ACC112 (cell line): Measurements from ENCODE around the gene ACOX3.

Experiments
- H2AFZ ChIP-seq: fragments of 200-600 bp; sonication (generic); one replicate; pipeline ENCODE4 v1.6.0; 2017; ENCODE audit warnings: antibody characterized with exemption, low read length; ENCODE audit not compliant: unreplicated experiment
- H3K27ac ChIP-seq: fragments of 200-600 bp; sonication (generic); 2 replicates; pipeline ENCODE4 v1.5.1; 2014; ENCODE audit warnings: low read depth, mild to moderate bottlenecking, antibody characterized with exemption, low read length, moderate library complexity
- H3K27me3 ChIP-seq: fragments of 200-600 bp; sonication (generic); 2 replicates; pipeline ENCODE4 v1.6.1; 2014; ENCODE audit warnings: mild to moderate bottlenecking, antibody characterized with exemption, low read length, moderate library complexity, mixed read lengths; ENCODE audit not compliant: insufficient read depth
- H3K36me3 ChIP-seq: fragments of 200-600 bp; sonication (generic); 2 replicates; pipeline ENCODE4 v1.6.1; 2016; ENCODE audit warnings: mild to moderate bottlenecking, antibody characterized with exemption, low read length, moderate library complexity, mixed read lengths; ENCODE audit not compliant: insufficient read depth
- H3K4me1 ChIP-seq: fragments of 200-600 bp; sonication (generic); one replicate; pipeline ENCODE4 v1.6.1; 2016; ENCODE audit warnings: low read length, mixed read lengths; ENCODE audit not compliant: insufficient read depth, unreplicated experiment, control insufficient read depth
- H3K4me3 ChIP-seq: fragments of 200-600 bp; sonication (generic); 2 replicates; pipeline ENCODE4 v1.5.1; 2014; ENCODE audit warnings: mild to moderate bottlenecking, low read depth, low read length
- H3K79me2 ChIP-seq: fragments of 200-600 bp; sonication (generic); one replicate; pipeline ENCODE4 v1.6.0; 2016; ENCODE audit warnings: low read length; ENCODE audit not compliant: control insufficient read depth, unreplicated experiment, insufficient read depth

ACOX3 gene

DNA sequence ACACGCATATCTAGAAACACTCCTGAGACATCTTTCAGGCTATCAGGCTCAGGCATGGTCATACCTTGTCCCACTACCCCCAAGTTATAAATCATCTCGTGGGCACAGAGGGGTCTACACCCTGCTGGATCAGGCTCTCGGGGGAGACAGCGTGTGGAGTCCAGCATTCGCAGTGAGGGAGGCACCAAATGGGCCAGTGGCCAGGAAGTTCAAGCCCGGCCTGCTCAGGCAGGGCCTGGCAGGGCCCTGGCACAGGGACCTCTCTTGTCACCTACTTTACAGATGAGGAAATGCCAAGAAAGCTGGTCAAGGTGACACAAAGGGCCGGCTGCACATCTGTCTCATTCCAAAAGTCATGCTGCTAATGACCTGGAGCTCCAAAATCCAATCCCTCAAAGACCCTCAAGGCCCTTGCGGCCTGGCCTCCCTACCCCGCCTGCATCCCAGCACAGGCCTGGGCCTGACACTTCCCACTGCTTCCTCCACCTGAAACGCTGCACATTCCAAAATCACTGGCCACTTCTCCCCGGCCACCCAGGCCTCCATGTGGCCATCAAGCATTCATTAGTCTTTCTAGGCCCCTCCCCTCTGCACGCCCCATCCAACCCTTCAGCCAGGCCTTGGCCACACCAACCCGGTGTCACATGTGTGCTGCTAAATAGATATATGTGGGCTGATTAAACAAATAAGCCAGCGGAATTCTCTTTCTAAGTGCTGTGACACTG lies 35.6 kb downstream of the ACOX3 start:
- Histone ChIP-seq H3K4me1 (no peaks in the 10 kb centered on the region), H3K27me3 (no peaks in the 10 kb centered on the region), H3K4me3 (no peak overlapping the region), H3K36me3 (no peaks in the 10 kb centered on the region), H3K79me2 (no peaks in the 10 kb centered on the region), H2AFZ (no peak overlapping the region), H3K27ac (no peak overlapping the region)

GRCh38 chr4:8403976-8404375 lies 36.5 kb downstream of the ACOX3 start:
- no peak overlapping the region for H3K27ac ChIP-seq
- no peaks in the 10 kb centered on the region for H3K36me3 ChIP-seq
- H3K79me2 ChIP-seq, result no peaks in the 10 kb centered on the region
- H3K4me1 ChIP-seq, result no peaks in the 10 kb centered on the region
- H2AFZ ChIP-seq, result no peak overlapping the region
- H3K27me3 ChIP-seq, result no peaks in the 10 kb centered on the region
- no peak overlapping the region for H3K4me3 ChIP-seq

DNA sequence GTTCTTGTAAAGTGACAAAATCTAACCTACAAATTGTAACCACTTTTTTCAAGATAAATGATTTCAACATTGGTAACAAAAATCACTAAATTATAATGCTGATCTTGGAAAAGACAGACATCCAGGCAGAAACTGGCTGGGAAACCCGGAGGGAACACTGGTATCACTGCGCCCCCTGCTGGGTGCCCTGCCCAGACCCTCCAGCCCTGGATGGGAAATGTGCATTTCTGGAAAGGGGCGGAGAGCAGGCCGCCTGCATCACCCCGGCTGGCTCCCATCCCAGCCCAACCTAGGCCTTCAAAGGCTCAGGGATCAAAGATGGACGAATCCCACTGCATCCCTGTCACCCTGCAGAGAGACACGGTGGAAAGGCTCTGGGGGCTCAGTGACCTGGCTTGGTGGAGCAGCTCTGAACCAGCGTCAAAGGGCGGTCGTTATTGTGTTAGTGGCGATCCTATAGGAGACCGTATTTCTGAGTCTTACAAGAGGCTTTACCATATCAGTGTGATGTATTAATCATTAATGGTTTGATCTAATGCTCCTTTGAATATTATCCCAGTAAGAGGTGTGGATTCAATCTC lies 37.3 kb downstream of the ACOX3 start:
- no peaks in the 10 kb centered on the region for H3K4me1 ChIP-seq
- H3K79me2 ChIP-seq, result no peaks in the 10 kb centered on the region
- no peak overlapping the region for H2AFZ ChIP-seq
- H3K27me3 ChIP-seq, result no peaks in the 10 kb centered on the region
- H3K4me3 ChIP-seq, result no peak overlapping the region
- H3K36me3 ChIP-seq, result no peaks in the 10 kb centered on the region
- H3K27ac ChIP-seq, result no peak overlapping the region

DNA sequence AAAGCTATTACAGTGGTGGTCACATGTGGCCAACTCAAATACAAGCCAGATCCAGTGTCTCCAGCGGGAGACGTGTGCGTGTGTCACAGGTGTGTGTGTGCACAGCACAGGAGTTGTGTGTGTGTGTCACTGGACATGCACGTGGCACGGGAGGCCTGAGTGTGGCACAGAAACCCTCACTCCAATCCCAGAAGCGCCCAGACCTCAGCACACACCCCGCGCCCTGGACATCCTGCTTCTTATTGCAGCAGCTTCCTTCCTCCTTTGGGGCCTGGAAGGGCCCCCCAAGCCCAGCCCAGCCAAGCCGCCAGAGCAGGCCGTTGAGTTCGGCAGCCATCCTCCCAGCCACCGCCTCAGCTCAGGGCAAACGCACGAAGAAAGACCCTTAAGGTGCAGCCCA lies 37.9 kb downstream of the ACOX3 start:
- Histone ChIP-seq H3K27me3 (no peaks in the 10 kb centered on the region), H3K4me3 (no peak overlapping the region), H3K27ac (no peak overlapping the region), H2AFZ (no peak overlapping the region), H3K79me2 (no peaks in the 10 kb centered on the region), H3K36me3 (no peaks in the 10 kb centered on the region), H3K4me1 (no peaks in the 10 kb centered on the region)

GRCh38 chr4:8402181-8402597 lies 38.3 kb downstream of the ACOX3 start:
- Histone ChIP-seq H3K79me2 (no peaks in the 10 kb centered on the region), H3K4me3 (no peak overlapping the region), H3K27ac (no peak overlapping the region), H3K36me3 (no peaks in the 10 kb centered on the region), H2AFZ (no peak overlapping the region), H3K27me3 (no peaks in the 10 kb centered on the region), H3K4me1 (no peaks in the 10 kb centered on the region)

DNA sequence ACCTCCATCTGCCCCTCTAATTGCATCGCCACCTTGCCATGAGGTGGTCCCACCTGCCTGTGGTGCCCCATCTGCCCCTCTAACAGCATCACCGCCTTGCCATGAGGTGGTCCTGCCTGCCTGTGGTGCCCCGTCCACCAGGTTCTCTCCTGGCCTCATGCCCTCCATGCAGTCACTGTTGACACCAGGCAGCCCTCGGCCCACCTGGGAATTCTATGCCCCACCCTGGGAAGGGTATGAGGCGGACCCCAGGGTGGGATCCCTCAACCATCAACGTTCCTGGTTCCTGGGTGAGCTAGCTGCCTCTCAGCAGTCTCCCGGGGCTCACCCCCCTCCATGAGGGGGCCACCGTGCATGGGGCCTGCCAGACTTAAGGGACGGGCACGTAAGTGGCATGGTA lies 38.9 kb downstream of the ACOX3 start:
- H3K36me3 ChIP-seq, result no peaks in the 10 kb centered on the region
- H3K4me1 ChIP-seq, result no peaks in the 10 kb centered on the region
- H3K27me3 ChIP-seq, result no peaks in the 10 kb centered on the region
- no peak overlapping the region for H3K4me3 ChIP-seq
- no peaks in the 10 kb centered on the region for H3K79me2 ChIP-seq
- no peak overlapping the region for H3K27ac ChIP-seq
- H2AFZ ChIP-seq, result no peak overlapping the region

DNA sequence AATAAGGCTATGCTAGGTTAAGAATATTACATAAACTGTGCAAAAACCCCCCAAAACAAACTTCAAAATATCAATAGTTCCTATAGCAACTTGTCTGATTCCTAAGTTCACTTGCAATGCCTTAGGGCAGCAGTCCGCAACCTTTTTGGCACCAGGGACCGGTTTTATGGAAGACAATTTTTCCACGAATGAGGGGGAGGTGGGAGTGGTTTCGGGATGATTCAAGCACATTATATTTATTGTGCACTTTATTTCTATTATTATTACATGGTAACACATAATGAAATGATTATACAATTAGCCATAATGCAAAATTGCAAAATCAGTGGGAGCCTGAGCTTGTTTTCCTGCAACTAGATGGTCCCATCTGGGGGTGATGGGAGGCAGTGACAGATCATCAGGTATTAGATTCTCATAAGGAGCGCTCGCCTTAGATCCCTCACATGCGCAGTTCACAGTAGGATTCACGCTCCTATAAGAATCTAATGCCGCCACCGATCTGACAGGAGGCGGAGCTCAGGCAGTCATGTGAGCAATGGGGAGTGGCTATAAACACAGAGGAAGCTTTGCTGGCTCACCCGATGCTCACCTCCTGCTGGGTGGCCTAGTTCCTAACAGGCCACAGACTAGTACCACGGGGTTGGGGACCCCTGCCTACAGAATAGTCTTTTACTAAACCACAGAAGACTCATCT lies 39.7 kb downstream of the ACOX3 start:
- Histone ChIP-seq H3K79me2 (no peaks in the 10 kb centered on the region), H3K36me3 (no peaks in the 10 kb centered on the region), H3K27me3 (no peaks in the 10 kb centered on the region), H3K27ac (no peak overlapping the region), H3K4me1 (no peaks in the 10 kb centered on the region), H2AFZ (no peak overlapping the region), H3K4me3 (no peak overlapping the region)

DNA sequence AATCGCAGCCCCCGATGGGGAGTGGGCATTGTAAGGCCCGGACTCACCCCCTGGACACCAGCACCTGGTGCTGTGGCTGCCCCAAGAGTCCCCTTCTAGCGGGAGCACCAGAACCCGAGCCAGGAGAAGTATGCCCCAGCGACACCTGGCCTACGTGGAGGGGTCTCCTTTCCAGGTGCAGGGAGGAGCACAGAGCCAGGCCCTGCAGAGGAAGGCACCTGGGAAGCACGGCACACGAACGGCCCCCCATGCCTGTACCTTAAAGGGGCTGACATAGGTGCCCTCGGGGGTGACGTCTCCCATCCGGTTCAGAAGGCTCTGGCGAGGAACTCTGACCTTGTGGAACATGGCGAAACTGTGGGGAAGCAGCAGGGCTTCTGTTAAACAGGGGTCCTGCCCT lies 41.2 kb downstream of the ACOX3 start:
- H3K4me1 ChIP-seq, result peaks cover 6% of the 10 kb centered on the region
- H3K4me3 ChIP-seq, result no peak overlapping the region
- H3K36me3 ChIP-seq, result no peaks in the 10 kb centered on the region
- H3K27ac ChIP-seq, result no peak overlapping the region
- H3K79me2 ChIP-seq, result no peaks in the 10 kb centered on the region
- H3K27me3 ChIP-seq, result no peaks in the 10 kb centered on the region
- H2AFZ ChIP-seq, result no peak overlapping the region

- Histone ChIP-seq H3K27ac (no peak overlapping the region), H3K27me3 (no peaks in the 10 kb centered on the region), H3K4me1 (peaks cover 14% of the 10 kb centered on the region), H3K4me3 (no peak overlapping the region), H3K36me3 (no peaks in the 10 kb centered on the region), H2AFZ (no peak overlapping the region), H3K79me2 (no peaks in the 10 kb centered on the region)
Measured at GRCh38 chr4:8398347-8398746, 42.2 kb downstream of the ACOX3 start.

GRCh38 chr4:8396762-8397406 lies 43.6 kb downstream of the ACOX3 start:
- Histone ChIP-seq H3K79me2 (no peaks in the 10 kb centered on the region), H2AFZ (no peak overlapping the region), H3K4me3 (no peak overlapping the region), H3K27me3 (no peaks in the 10 kb centered on the region), H3K36me3 (no peaks in the 10 kb centered on the region), H3K4me1 (peaks cover 28% of the 10 kb centered on the region), H3K27ac (no peak overlapping the region)
